HepG2 (cell line): Measurements from ENCODE around the gene IQUB. TPM values are rescaled to one million over a fixed set of nuclear protein-coding genes. Genes with fewer than 3 reads are reported as not detected.

Source experiments
- ATAC-seq: fragments of 200-7000 bp; cut with Tn5 transposase; 3 replicates; pipeline ENCODE4 v1.9.1; 2020; ENCODE audit warnings: mild to moderate bottlenecking, moderate library complexity
- BruUV-seq: library from RNA; stranded (reverse); fragments of 400-500 nt; replicated peaks from 2 replicates; lab custom pipeline; 2021; lab: Mats Ljungman, UMichigan
- CTCF ChIA-PET: fragments of 300-600 bp; formaldehyde crosslinking; extraction: SDS; loops from one replicate; lab custom pipeline; 2021; ENCODE audit warnings: low total read pairs, inconsistent platforms, low intra/inter-chr PET ratio; lab: Yijun Ruan, JAX
- POLR2A ChIA-PET: fragments of 350-600 bp; sonication (Branson Sonifier 250); formaldehyde crosslinking; loops from one replicate; lab custom pipeline; 2020; ENCODE audit warnings: antibody characterized with exemption, inconsistent platforms; lab: Yijun Ruan, JAX
- DNase-seq: peaks from one replicate; pipeline ENCODE4 v3.0.0-alpha.2; 2015; ENCODE audit warnings: low spot score
- FAIRE-seq: peaks from 3 replicates; lab custom pipeline; 2011; peaks lifted over from hg19 to GRCh38; lab: Jason Lieb, UNC
- H2AFZ ChIP-seq: one replicate; pipeline ENCODE4 v1.6.1; 2011; ENCODE audit warnings: low read length, inconsistent platforms
- H3K27ac ChIP-seq: fragments of 300-600 bp; 3 replicates; pipeline ENCODE4 v1.8.0; 2011; ENCODE audit warnings: mixed run types, mild to moderate bottlenecking, mixed read lengths, low read length, inconsistent platforms; ENCODE audit not compliant: insufficient read depth; ENCODE audit errors: extremely low read length
- H3K27me3 ChIP-seq, 2 experiments: fragments of 200-600 bp in 1 of 2; 2 replicates in 1 of 2; 3 replicates in 1 of 2; pipeline versions ENCODE4 v1.6.0 to v1.8.0; 2011; ENCODE audit warnings: low read length in 2 of 2, mild to moderate bottlenecking in 2 of 2, moderate library complexity in 2 of 2, inconsistent platforms in 1 of 2; ENCODE audit not compliant: insufficient read depth in 2 of 2, control insufficient read depth in 1 of 2
- H3K36me3 ChIP-seq, 2 experiments: fragments of 200-600 bp in 1 of 2; replicated peaks in 1 of 2; 2 replicates in 1 of 2; 3 replicates in 1 of 2; pipeline versions ENCODE4 v1.5.1 to v1.8.0; 2011; ENCODE audit warnings: low read length in 2 of 2, inconsistent platforms in 1 of 2; ENCODE audit not compliant: insufficient read depth in 2 of 2, control insufficient read depth in 1 of 2
- H3K4me1 ChIP-seq: 2 replicates; pipeline ENCODE4 v1.5.1; 2012; ENCODE audit warnings: low read length, inconsistent platforms; ENCODE audit not compliant: insufficient read depth
- H3K4me2 ChIP-seq: 2 replicates; pipeline ENCODE4 v1.6.0; 2011; ENCODE audit warnings: low read depth, low read length, inconsistent platforms
- H3K4me3 ChIP-seq, 3 experiments: fragments of 200-600 bp in 1 of 3; sonication (generic), shearing (Covaris generic) in 1 of 3; replicated peaks in 1 of 3; 2 replicates each; pipeline ENCODE4 v1.5.1; 2011 to 2016; ENCODE audit warnings: low read length in 3 of 3, inconsistent platforms in 2 of 3, low read depth in 2 of 3, mild to moderate bottlenecking in 2 of 3, control low read depth in 1 of 3, mixed read lengths in 1 of 3; ENCODE audit not compliant: insufficient read depth in 1 of 3
- H3K79me2 ChIP-seq: one replicate; pipeline ENCODE4 v1.6.1; 2011; ENCODE audit warnings: low read length, inconsistent platforms; ENCODE audit not compliant: insufficient read depth
- H3K9ac ChIP-seq: 2 replicates; pipeline ENCODE4 v1.6.0; 2011; ENCODE audit warnings: mild to moderate bottlenecking, low read depth, low read length, inconsistent platforms; ENCODE audit not compliant: insufficient read depth
- H3K9me3 ChIP-seq: 2 replicates; pipeline ENCODE4 v1.5.1; 2012; ENCODE audit warnings: mild to moderate bottlenecking, low read length
- H4K20me1 ChIP-seq: 2 replicates; pipeline ENCODE4 v1.6.0; 2011; ENCODE audit warnings: inconsistent platforms, mild to moderate bottlenecking, low read length, moderate library complexity; ENCODE audit not compliant: insufficient read depth
- ATF5 ChIP-seq: sonication (generic); formaldehyde crosslinking; IDR thresholded peaks from 2 replicates; pipeline ENCODE4 v1.4.0; 2020; ENCODE audit warnings: mild to moderate bottlenecking, low read depth, missing genetic modification reagents
- ONECUT2 ChIP-seq: sonication (generic); formaldehyde crosslinking; IDR thresholded peaks from 2 replicates; pipeline ENCODE4 v1.4.0; 2020; ENCODE audit warnings: missing genetic modification reagents
- RFXANK ChIP-seq: IDR thresholded peaks from 2 replicates; pipeline ENCODE4 v1.6.1; 2016
- ZGPAT ChIP-seq: IDR thresholded peaks from 2 replicates; pipeline ENCODE4 v1.6.1; 2016; ENCODE audit warnings: mild to moderate bottlenecking
- ZNF160 ChIP-seq: sonication (generic); formaldehyde crosslinking; IDR thresholded peaks from 2 replicates; pipeline ENCODE4 v1.8.0; 2022; ENCODE audit warnings: mild to moderate bottlenecking, inconsistent platforms, missing genetic modification reagents
- WGBS: methylation state at CpG from one replicate; pipeline ENCODE4 v1.1.6; 2017; ENCODE audit warnings: low lambda C conversion rate; 5-methylcytosine and 5-hydroxymethylcytosine counted together
- in situ Hi-C: cut with HindIII; loops from 2 replicates; pipeline ENCODE4 v1.10.0; 2017; ENCODE audit warnings: low pct_unique_long_range_greater_than_20kb; ENCODE audit not compliant: extremely low pct_ligation_motif_present
- intact Hi-C: fragments of 100-400 bp; cut with micrococcal nuclease; formaldehyde crosslinking; loops from one replicate; pipeline ENCODE4 v1.10.0; 2022; ENCODE audit not compliant: unreplicated experiment
- polyA plus RNA-seq, 8 experiments: library from polyadenylated mRNA; depleted of rRNA in 3 of 8; stranded (reverse) in 7 of 8; unstranded in 1 of 8; fragments of >200 nt; fragmentation: Illumina TruSeq in 4 of 8; extraction: Trizol in 4 of 8; gene quantifications; 2 replicates each; pipeline versions ENCODE4 v1.2.1 to v1.2.3, GENCODE V29; 2011 to 2016; ENCODE audit warnings: low read depth in 4 of 8, missing spikeins in 1 of 8, mixed read lengths in 1 of 8; ENCODE audit not compliant: insufficient read depth in 1 of 8
- total RNA-seq, 5 experiments: library from RNA; depleted of rRNA; stranded (reverse); fragments of >200 nt; fragmentation: Illumina TruSeq; extraction: Trizol; gene quantifications; 2 replicates each; pipeline ENCODE4 v1.2.3, GENCODE V29; 2016; ENCODE audit warnings: low read depth in 1 of 5
- TF ChIP-seq, protein P1 (sequence below): sonication (generic); formaldehyde crosslinking; IDR thresholded peaks from 2 replicates; pipeline ENCODE4 v1.4.0; 2020; ENCODE audit warnings: mild to moderate bottlenecking, missing genetic modification reagents
- TF ChIP-seq, protein P2 (sequence below): sonication (generic); formaldehyde crosslinking; IDR thresholded peaks from 2 replicates; pipeline ENCODE4 v1.4.0; 2020; ENCODE audit warnings: missing genetic modification reagents, borderline replicate concordance

IQUB gene
- total and polyA plus RNA-seq, 2 of the 13 experiments (the other 11 are each of a cell fraction or from before 2014, with no cell fraction given): 0.07 TPM; not detected in 1

DNA sequence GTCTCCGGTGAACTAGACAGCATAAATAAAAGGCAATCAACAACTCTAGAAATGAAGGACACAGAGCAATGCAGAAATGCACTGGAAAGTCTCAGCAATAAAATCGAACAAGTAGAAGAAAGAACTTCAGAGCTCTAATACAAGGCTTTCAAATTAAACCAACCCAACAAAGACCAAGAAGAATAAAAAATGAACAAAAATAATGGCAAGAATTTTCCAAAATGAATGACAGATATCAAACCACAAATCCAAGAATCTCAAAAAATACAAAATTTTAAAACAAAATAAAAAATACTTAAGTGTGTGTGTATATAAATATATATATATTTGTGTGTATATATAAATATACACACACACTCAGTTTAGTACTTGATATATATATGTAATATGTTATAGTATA is 110.8 kb downstream of the IQUB start (continued):
- TF ChIP-seq ATF5 (CRISPR knock-in tag): no peak
- TF ChIP-seq, all 625 proteins: peak for 0

GRCh38 chr7:123417580-123417979 is 116.8 kb downstream of the IQUB start:
- BruUV-seq: no TSS peak
- Histone ChIP-seq H3K4me3 (no peak overlapping the region), H3K9ac (no peak overlapping the region), H4K20me1 (no peaks in the 10 kb centered on the region), H3K9me3 (peaks cover 13% of the 10 kb centered on the region), H3K27me3 (no peaks in the 10 kb centered on the region), H3K4me1 (no peaks in the 10 kb centered on the region), H3K79me2 (no peaks in the 10 kb centered on the region), H3K27ac (no peak overlapping the region), H2AFZ (no peak overlapping the region), H3K4me2 (no peak overlapping the region), H3K36me3 (no peaks in the 10 kb centered on the region)
- POLR2A ChIA-PET: no interaction called here
- ATAC-seq: no peak
- 0% methylated on average over 2 of the region's 2 CpGs for WGBS
- FAIRE-seq: no peak
- CTCF ChIA-PET: no interaction called here
- intact Hi-C loops: no loop called here
- in situ Hi-C loops: no loop called here
- no peak for DNase-seq
- TF ChIP-seq ZGPAT (CRISPR knock-in tag) (no peak), RFXANK (no peak), ONECUT2 (CRISPR knock-in tag) (no peak), ZNF160 (CRISPR knock-in tag) (no peak)
- TF ChIP-seq, protein P1, sequence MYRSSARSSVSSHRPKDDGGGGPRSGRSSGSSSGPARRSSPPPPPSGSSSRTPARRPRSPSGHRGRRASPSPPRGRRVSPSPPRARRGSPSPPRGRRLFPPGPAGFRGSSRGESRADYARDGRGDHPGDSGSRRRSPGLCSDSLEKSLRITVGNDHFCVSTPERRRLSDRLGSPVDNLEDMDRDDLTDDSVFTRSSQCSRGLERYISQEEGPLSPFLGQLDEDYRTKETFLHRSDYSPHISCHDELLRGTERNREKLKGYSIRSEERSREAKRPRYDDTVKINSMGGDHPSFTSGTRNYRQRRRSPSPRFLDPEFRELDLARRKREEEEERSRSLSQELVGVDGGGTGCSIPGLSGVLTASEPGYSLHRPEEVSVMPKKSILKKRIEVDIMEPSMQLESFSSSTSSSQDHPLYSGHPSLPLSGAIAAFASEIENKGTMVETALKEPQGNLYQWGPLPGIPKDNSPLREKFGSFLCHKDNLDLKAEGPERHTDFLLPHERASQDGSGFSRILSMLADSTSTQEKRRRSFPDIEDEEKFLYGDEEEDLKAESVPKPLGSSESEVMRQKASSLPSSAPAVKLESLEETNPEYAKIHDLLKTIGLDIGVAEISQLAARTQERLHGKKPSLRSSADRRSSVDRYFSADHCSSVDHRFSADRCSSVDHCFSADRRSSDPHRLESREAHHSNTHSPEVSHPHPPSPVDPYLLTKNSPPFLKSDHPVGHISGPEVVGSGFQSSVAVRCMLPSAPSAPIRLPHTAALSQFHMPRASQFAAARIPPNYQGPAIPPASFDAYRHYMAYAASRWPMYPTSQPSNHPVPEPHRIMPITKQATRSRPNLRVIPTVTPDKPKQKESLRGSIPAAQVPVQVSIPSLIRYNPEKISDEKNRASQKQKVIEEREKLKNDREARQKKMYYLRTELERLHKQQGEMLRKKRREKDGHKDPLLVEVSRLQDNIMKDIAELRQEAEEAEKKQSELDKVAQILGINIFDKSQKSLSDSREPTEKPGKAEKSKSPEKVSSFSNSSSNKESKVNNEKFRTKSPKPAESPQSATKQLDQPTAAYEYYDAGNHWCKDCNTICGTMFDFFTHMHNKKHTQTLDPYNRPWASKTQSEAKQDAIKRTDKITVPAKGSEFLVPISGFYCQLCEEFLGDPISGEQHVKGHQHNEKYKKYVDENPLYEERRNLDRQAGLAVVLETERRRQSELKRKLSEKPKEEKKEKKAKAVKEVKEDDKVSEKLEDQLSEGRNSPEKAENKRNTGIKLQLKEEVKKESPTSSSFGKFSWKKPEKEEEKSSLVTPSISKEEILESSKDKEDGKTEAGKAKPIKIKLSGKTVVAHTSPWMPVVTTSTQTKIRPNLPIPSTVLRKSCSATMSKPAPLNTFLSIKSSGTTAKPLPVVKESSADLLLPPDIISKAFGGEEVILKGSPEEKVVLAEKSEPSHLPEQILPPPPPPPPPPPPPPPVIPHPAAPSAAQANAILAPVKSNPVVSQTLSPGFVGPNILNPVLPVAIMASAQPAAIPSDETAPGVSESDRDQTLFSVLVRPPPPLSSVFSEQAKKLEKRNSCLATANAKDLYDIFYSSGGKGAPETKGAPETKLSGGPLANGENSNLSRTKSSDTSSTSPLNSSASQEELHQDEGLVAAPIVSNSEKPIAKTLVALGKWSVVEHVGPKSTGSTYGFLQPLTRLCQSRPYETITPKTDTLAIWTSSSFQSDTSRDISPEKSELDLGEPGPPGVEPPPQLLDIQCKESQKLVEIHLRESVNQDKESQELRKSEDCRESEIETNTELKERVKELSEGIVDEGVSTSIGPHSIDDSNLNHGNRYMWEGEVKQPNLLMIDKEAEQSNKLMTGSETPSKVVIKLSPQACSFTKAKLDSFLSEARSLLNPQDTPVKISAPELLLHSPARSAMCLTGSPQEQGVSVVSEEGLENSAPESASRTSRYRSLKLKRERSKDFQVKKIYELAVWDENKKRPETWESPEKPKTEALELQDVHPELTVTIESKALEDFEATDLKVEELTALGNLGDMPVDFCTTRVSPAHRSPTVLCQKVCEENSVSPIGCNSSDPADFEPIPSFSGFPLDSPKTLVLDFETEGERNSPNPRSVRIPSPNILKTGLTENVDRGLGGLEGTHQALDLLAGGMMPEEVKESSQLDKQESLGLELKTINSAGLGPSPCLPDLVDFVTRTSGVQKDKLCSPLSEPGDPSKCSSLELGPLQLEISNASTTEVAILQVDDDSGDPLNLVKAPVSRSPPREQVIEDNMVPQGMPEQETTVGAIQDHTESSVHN (CRISPR knock-in tag): no peak
- TF ChIP-seq, protein P2, sequence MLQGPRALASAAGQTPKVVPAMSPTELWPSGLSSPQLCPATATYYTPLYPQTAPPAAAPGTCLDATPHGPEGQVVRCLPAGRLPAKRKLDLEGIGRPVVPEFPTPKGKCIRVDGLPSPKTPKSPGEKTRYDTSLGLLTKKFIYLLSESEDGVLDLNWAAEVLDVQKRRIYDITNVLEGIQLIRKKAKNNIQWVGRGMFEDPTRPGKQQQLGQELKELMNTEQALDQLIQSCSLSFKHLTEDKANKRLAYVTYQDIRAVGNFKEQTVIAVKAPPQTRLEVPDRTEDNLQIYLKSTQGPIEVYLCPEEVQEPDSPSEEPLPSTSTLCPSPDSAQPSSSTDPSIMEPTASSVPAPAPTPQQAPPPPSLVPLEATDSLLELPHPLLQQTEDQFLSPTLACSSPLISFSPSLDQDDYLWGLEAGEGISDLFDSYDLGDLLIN (CRISPR knock-in tag): no peak
